IMR-90 (cell line): Measurements from ENCODE around the gene CCDC40. TPM values are rescaled to one million over a fixed set of nuclear protein-coding genes. Genes with fewer than 3 reads are reported as not detected.

Experiments
- ATAC-seq: fragments of 200-7000 bp; cut with Tn5 transposase; 2 replicates; pipeline ENCODE4 v1.9.1; 2020; ENCODE audit warnings: low read depth, mild to moderate bottlenecking, moderate library complexity
- BruUV-seq: library from RNA; stranded (reverse); fragments of 400-500 nt; replicated peaks from 2 replicates; lab custom pipeline; 2021; lab: Mats Ljungman, UMichigan
- CTCF ChIA-PET: fragments of 300-600 bp; formaldehyde crosslinking; extraction: SDS; loops from one replicate; lab custom pipeline; 2021; ENCODE audit warnings: antibody characterized with exemption; lab: Yijun Ruan, JAX
- POLR2A ChIA-PET: fragments of 300-600 bp; sonication (Branson Sonifier 250); formaldehyde crosslinking; loops from one replicate; lab custom pipeline; 2022; ENCODE audit warnings: antibody characterized with exemption; ENCODE audit not compliant: unreplicated experiment; lab: Charles Lee
- DNase-seq: peaks from one replicate; pipeline ENCODE4 v3.0.0; 2013
- H2AFZ ChIP-seq: replicated peaks from 2 replicates; pipeline ENCODE3; 2013; ENCODE audit warnings: low read length, mild to moderate bottlenecking; ENCODE audit not compliant: poor library complexity
- H2AK5ac ChIP-seq: 2 replicates; pipeline ENCODE4 v1.6.1; 2013; ENCODE audit warnings: low read depth, low read length, inconsistent platforms
- H2AK9ac ChIP-seq: replicated peaks from 2 replicates; pipeline ENCODE3; 2013; ENCODE audit warnings: mild to moderate bottlenecking, low read depth, low read length, moderate library complexity; ENCODE audit not compliant: poor library complexity
- H2BK120ac ChIP-seq: 2 replicates; pipeline ENCODE4 v1.6.1; 2013; ENCODE audit warnings: low read depth, low read length, inconsistent platforms
- H2BK15ac ChIP-seq: 3 replicates; pipeline ENCODE4 v1.6.1; 2013; ENCODE audit warnings: low read depth, low read length, inconsistent platforms
- H2BK20ac ChIP-seq: 2 replicates; pipeline ENCODE4 v1.6.1; 2013; ENCODE audit warnings: low read depth, mild to moderate bottlenecking, inconsistent platforms, low read length, moderate library complexity
- H2BK5ac ChIP-seq: 2 replicates; pipeline ENCODE4 v1.6.1; 2013; ENCODE audit warnings: mild to moderate bottlenecking, low read depth, low read length, inconsistent platforms; ENCODE audit not compliant: poor library complexity, severe bottlenecking
- H3K14ac ChIP-seq: replicated peaks from 2 replicates; pipeline ENCODE4 v1.6.1; 2013; ENCODE audit warnings: low read depth, low read length, inconsistent platforms
- H3K18ac ChIP-seq: 2 replicates; pipeline ENCODE4 v1.6.1; 2013; ENCODE audit warnings: low read depth, low read length, control low read depth
- H3K23ac ChIP-seq: 2 replicates; pipeline ENCODE4 v1.6.1; 2013; ENCODE audit warnings: low read depth, low read length, inconsistent platforms
- H3K27ac ChIP-seq: 2 replicates; pipeline ENCODE4 v1.5.1; 2013; ENCODE audit warnings: mild to moderate bottlenecking, control low read depth, low read length; ENCODE audit not compliant: insufficient read depth
- H3K27me3 ChIP-seq: 2 replicates; pipeline ENCODE4 v1.6.1; 2013; ENCODE audit warnings: low read length; ENCODE audit not compliant: control insufficient read depth, insufficient read depth
- H3K36me3 ChIP-seq: 2 replicates; pipeline ENCODE4 v1.6.1; 2013; ENCODE audit warnings: low read length, mixed read lengths; ENCODE audit not compliant: control insufficient read depth, insufficient read depth
- H3K4ac ChIP-seq: 2 replicates; pipeline ENCODE4 v1.6.1; 2013; ENCODE audit warnings: low read depth, low read length, inconsistent platforms
- H3K4me1 ChIP-seq: 2 replicates; pipeline ENCODE4 v1.6.1; 2013; ENCODE audit warnings: low read length, mixed read lengths; ENCODE audit not compliant: control insufficient read depth, insufficient read depth
- H3K4me2 ChIP-seq: 2 replicates; pipeline ENCODE4 v1.6.1; 2013; ENCODE audit warnings: low read depth, mild to moderate bottlenecking, control low read depth, low read length, moderate library complexity
- H3K4me3 ChIP-seq: 2 replicates; pipeline ENCODE4 v1.5.1; 2013; ENCODE audit warnings: low read depth, mild to moderate bottlenecking, control low read depth, low read length, moderate library complexity; ENCODE audit not compliant: insufficient read depth
- H3K56ac ChIP-seq: 2 replicates; pipeline ENCODE4 v1.6.1; 2013; ENCODE audit warnings: low read length, inconsistent platforms; ENCODE audit not compliant: insufficient read depth; ENCODE audit errors: extremely low read depth
- H3K79me1 ChIP-seq, 2 experiments: 2 replicates each; pipeline ENCODE4 v1.6.1; 2013; ENCODE audit warnings: low read length in 2 of 2, inconsistent platforms in 1 of 2, low read depth in 1 of 2
- H3K9ac ChIP-seq: 2 replicates; pipeline ENCODE4 v1.6.1; 2013; ENCODE audit warnings: low read depth, low read length, control low read depth
- H3K9me1 ChIP-seq: 2 replicates; pipeline ENCODE4 v1.6.1; 2013; ENCODE audit warnings: low read length, inconsistent platforms; ENCODE audit not compliant: insufficient read depth
- H3K9me3 ChIP-seq: 2 replicates; pipeline ENCODE4 v1.6.1; 2013; ENCODE audit warnings: low read length; ENCODE audit not compliant: control insufficient read depth, insufficient read depth
- H4K20me1 ChIP-seq: 2 replicates; pipeline ENCODE4 v1.6.1; 2013; ENCODE audit warnings: low read length, inconsistent platforms; ENCODE audit not compliant: insufficient read depth
- H4K5ac ChIP-seq: 2 replicates; pipeline ENCODE4 v1.6.1; 2013; ENCODE audit warnings: mild to moderate bottlenecking, low read depth, low read length, control low read depth
- H4K8ac ChIP-seq, 2 experiments: 2 replicates each; pipeline ENCODE4 v1.6.1; 2013; ENCODE audit warnings: low read depth in 2 of 2, low read length in 2 of 2, control low read depth in 1 of 2, inconsistent platforms in 1 of 2
- H4K91ac ChIP-seq: 2 replicates; pipeline ENCODE4 v1.6.1; 2013; ENCODE audit warnings: low read depth, low read length, inconsistent platforms; ENCODE audit not compliant: insufficient read depth
- FOS ChIP-seq: fragments of 150-350 bp; IDR thresholded peaks from 2 replicates; pipeline ENCODE4 v1.6.1; 2016; ENCODE audit warnings: low read depth, low read length
- RFX5 ChIP-seq: IDR thresholded peaks from 2 replicates; pipeline ENCODE4 v1.8.0; 2012; ENCODE audit warnings: low read depth, mild to moderate bottlenecking, low read length, moderate library complexity
- SMC3 ChIP-seq: fragments of 150-350 bp; IDR thresholded peaks from 2 replicates; pipeline ENCODE4 v1.6.1; 2016; ENCODE audit warnings: low read depth, mild to moderate bottlenecking, antibody characterized with exemption, low read length, moderate library complexity
- WGBS, 2 experiments: methylation state at CpG; one replicate each; pipeline versions ENCODE4 v1.1.5 to v1.1.7; 2013; ENCODE audit warnings: missing lambda C conversion rate in 2 of 2; ENCODE audit not compliant: insufficient read length in 1 of 2; ENCODE audit errors: extremely low coverage in 2 of 2; 5-methylcytosine and 5-hydroxymethylcytosine counted together
- dilution Hi-C: fragments of 300-500 bp; cut with HindIII; formaldehyde crosslinking; loops from one replicate; pipeline ENCODE4 v1.14.3; 2018; ENCODE audit warnings: low sequenced_read_pairs; ENCODE audit not compliant: unreplicated experiment
- in situ Hi-C: fragments of 300-500 bp; cut with MboI; formaldehyde crosslinking; loops from 3 replicates; pipeline ENCODE4 v1.14.3; 2019; ENCODE audit warnings: low sequenced_read_pairs, inconsistent platforms, mixed read lengths
- intact Hi-C: fragments of 100-400 bp; cut with micrococcal nuclease; formaldehyde crosslinking; loops from 2 replicates; pipeline ENCODE4 v1.10.0; 2022
- polyA plus RNA-seq, 3 experiments: library from polyadenylated mRNA; depleted of rRNA; stranded (reverse); fragments of >200 nt; gene quantifications; 2 replicates each; pipeline ENCODE4 v1.2.3, GENCODE V29; 2012; ENCODE audit warnings: low replicate concordance in 1 of 3
- total RNA-seq: library from RNA; depleted of rRNA; stranded (reverse); fragments of >200 nt; gene quantifications from 2 replicates; pipeline ENCODE4 v1.2.3, GENCODE V29; 2012
- TF ChIP-seq, protein P1 (sequence below): conservative IDR thresholded peaks from 2 replicates; pipeline ENCODE4 v1.5.1; 2012; ENCODE audit warnings: mild to moderate bottlenecking, low read depth, low read length, improper control_type of control experiment
- TF ChIP-seq, protein P2 (sequence below): fragments of 150-350 bp; IDR thresholded peaks from 2 replicates; pipeline ENCODE4 v1.6.1; 2017; ENCODE audit warnings: mild to moderate bottlenecking, antibody characterized with exemption, low read length, low read depth

The CCDC40 gene
- total and polyA plus RNA-seq, 2 of the 4 experiments (the other 2 are of a cell fraction) = 0.90 to 4.7 TPM

DNA sequence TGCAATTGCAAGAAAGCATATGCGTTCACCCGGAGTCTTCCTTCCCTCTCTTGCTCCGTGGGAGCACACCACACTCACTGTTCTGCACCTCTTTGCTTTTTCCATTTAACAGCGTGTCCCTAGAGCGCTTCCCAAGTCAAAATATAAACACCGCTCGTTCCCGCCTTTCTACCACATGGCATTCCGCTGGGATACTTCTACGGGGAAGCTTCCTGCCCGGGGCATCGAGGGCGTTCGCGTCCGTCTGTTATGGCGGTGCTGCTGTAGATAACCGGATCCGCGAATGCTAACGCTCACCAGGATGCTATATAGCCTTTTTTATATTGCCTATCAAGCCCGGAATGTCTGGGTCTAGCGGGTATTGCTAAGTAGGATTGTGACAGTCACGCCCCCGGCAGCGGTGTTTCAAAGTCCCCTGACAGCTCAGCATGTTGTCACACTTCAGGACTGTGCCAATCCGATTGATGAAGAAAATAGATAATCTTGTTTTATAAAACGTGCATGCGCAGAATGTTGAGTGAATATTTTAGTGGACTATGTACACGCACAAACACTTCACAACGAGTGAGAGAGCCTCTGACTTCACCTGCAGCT lies 31.0 kb downstream of the CCDC40 start:
- Histone ChIP-seq H2BK120ac (no peak overlapping the region), H3K27ac (no peak overlapping the region), H4K5ac (no peak overlapping the region), H3K9me1 (peaks cover 15% of the 10 kb centered on the region), H2AK9ac (no peak overlapping the region), H3K27me3 (no peaks in the 10 kb centered on the region), H2AK5ac (no peak overlapping the region), H3K4me1 (peaks cover 25% of the 10 kb centered on the region), H4K8ac (no peak overlapping the region), H3K9me3 (no peaks in the 10 kb centered on the region), H2BK5ac (no peak overlapping the region), H3K4me3 (no peak overlapping the region), H2BK20ac (no peak overlapping the region), H4K20me1 (no peaks in the 10 kb centered on the region), H3K36me3 (no peaks in the 10 kb centered on the region), H2AFZ (no peak overlapping the region), H2BK15ac (no peak overlapping the region), H3K18ac (no peak overlapping the region), H3K79me1 (no peaks in the 10 kb centered on the region), H3K9ac (no peak overlapping the region), H3K56ac (no peak overlapping the region), H4K91ac (no peak overlapping the region), H3K4me2 (no peak overlapping the region), H3K23ac (no peak overlapping the region), H3K4ac (no peak overlapping the region), H3K14ac (no peak overlapping the region)
- in situ Hi-C loops (no loop called here), intact Hi-C loops (no loop called here), dilution Hi-C loops (no loop called here)
- BruUV-seq = no TSS peak
- POLR2A ChIA-PET = no interaction called here
- ATAC-seq (no peak), DNase-seq (no peak)
- WGBS, 2 experiments = 92% methylated on average over 22 of the region's 31 CpGs; no CpG with 5 or more reads in 1 of the 2 experiments
- CTCF ChIA-PET = no interaction called here
- TF ChIP-seq, protein P1, sequence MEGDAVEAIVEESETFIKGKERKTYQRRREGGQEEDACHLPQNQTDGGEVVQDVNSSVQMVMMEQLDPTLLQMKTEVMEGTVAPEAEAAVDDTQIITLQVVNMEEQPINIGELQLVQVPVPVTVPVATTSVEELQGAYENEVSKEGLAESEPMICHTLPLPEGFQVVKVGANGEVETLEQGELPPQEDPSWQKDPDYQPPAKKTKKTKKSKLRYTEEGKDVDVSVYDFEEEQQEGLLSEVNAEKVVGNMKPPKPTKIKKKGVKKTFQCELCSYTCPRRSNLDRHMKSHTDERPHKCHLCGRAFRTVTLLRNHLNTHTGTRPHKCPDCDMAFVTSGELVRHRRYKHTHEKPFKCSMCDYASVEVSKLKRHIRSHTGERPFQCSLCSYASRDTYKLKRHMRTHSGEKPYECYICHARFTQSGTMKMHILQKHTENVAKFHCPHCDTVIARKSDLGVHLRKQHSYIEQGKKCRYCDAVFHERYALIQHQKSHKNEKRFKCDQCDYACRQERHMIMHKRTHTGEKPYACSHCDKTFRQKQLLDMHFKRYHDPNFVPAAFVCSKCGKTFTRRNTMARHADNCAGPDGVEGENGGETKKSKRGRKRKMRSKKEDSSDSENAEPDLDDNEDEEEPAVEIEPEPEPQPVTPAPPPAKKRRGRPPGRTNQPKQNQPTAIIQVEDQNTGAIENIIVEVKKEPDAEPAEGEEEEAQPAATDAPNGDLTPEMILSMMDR = no peak
- TF ChIP-seq SMC3 (no peak), RFX5 (no peak), FOS (no peak)
- TF ChIP-seq, protein P2, sequence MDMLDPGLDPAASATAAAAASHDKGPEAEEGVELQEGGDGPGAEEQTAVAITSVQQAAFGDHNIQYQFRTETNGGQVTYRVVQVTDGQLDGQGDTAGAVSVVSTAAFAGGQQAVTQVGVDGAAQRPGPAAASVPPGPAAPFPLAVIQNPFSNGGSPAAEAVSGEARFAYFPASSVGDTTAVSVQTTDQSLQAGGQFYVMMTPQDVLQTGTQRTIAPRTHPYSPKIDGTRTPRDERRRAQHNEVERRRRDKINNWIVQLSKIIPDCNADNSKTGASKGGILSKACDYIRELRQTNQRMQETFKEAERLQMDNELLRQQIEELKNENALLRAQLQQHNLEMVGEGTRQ = no peak
